Measurements from ENCODE around the gene GALNT14.

Gene GALNT14

DNA sequence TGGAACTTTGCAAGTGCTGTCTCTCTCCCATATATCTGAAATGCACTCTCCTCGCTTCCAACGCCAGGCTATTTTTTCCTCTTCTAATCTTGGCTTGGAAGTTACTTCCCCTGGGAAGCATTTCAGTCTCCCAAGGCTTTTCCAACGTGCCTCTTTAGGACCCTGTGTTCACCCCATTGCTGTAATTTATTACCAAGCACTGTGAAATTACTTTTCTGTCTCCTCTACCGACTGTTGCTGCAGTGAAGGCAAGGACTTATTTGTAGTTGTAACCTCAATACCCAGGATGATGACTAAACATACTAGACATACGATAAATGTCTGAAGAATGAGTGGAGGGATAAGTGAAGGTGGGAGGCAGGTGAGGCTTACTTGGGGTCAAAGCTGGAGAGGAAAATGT, 163.7 kb downstream of the GALNT14 start:
- TF ChIP-seq, protein P1, sequence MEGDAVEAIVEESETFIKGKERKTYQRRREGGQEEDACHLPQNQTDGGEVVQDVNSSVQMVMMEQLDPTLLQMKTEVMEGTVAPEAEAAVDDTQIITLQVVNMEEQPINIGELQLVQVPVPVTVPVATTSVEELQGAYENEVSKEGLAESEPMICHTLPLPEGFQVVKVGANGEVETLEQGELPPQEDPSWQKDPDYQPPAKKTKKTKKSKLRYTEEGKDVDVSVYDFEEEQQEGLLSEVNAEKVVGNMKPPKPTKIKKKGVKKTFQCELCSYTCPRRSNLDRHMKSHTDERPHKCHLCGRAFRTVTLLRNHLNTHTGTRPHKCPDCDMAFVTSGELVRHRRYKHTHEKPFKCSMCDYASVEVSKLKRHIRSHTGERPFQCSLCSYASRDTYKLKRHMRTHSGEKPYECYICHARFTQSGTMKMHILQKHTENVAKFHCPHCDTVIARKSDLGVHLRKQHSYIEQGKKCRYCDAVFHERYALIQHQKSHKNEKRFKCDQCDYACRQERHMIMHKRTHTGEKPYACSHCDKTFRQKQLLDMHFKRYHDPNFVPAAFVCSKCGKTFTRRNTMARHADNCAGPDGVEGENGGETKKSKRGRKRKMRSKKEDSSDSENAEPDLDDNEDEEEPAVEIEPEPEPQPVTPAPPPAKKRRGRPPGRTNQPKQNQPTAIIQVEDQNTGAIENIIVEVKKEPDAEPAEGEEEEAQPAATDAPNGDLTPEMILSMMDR (IDR thresholded peaks at IDR 0.05; ENCODE audit: borderline replicate concordance, insufficient read depth, low read depth, low read length) = no peak
- H3K4me3 ChIP-seq (ENCODE audit: low read depth, low read length) = no peak overlapping the region

DNA sequence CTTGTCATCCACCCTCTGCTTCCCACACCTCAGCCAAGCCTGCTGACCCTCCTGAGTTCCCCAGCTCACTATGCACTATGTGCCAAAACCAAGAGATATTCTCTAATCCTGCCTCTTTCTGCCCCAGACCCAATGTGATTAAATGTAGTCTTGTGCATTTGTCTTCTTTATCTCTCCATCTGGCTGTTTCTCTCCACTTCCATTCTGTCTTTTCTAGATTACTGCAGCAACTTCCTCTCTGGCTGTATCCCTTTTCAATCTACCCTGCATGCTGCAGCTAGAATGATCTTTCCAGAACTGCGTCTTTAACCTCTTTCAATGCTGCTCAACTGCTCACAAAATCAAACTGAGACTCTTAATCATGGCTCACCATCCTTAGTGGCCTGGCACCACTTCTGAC, 164.1 kb downstream of the GALNT14 start:
- no peak overlapping the region for H3K4me3 ChIP-seq (ENCODE audit: low read depth, low read length)
- TF ChIP-seq, protein P1 (IDR thresholded peaks at IDR 0.05; ENCODE audit: borderline replicate concordance, insufficient read depth, low read depth, low read length) = no peak

DNA sequence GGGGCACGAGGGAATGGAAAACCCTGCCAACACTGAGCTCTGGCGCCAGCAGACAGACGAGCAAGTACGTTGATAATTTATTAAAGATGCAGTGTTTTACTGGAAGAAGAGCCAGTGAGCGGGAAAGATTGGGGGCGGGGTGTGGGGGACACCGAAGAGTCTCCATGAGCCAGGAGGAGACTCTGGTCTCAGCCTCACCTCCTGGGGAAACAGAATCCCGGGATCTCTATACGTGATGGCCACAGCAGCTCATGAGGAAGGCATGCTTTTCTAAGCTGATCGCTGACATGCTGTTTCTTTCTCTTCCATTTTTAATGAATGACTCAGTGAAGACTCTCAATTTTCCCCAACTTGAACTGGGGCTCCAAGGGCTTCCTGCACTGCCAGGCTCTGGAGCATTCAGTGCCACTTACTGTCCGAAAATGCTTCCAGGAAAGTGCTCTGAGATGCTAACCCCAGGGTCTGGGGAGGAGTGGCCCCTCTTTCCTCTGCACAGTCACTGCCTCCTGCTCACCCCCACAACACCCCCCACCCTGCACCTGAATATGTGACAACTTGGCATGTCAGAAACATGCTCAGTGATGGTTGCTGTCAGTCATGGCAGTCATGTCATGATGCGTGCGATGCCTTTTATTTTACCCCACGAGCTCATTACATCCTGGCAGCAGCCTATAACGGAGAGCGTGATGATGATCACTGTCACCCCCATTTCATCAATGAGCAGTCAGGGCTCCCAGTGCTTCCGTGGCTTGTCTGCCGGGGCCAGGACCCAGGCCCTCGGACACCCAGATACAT, 166.8 kb downstream of the GALNT14 start:
- H3K4me3 ChIP-seq (ENCODE audit: low read depth, low read length) = no peak overlapping the region
- TF ChIP-seq, protein P1 (IDR thresholded peaks at IDR 0.05; ENCODE audit: borderline replicate concordance, insufficient read depth, low read depth, low read length) = no peak

DNA sequence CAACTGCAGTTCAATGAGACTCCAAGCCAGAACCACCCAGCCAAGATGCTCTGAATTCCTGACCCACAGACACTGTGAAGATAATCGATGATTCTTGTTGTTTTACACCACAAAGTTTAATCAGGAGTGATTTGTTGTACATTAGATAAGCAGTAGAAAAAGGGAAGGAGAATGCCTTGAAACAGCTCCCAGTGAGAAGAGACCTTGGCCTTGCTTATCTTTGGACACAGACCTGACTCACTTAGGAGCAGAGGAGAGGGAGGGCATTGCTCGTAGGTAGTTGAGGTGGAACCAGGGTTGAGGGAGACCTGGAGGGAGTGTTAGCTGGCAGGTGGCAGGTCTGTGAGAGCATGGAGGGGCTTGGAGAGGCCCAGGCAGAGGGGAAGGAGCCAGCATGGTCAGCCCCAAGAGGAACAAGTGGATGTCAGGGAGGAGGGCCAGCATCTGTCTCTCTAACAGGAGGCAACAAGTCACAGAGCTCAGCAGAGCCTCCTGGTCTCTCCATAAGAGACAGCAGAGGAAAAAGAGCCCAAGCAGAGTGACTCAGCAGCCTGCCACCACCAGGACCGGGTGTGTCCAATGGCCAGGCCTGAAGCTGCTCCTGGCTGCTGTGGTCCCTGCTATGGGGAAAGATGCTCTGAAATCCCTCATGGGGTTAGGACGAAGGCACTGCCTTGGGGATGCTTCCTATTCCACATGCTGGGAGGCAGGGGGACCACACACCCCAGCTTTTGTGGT, 169.4 kb downstream of the GALNT14 start:
- TF ChIP-seq, protein P1 (IDR thresholded peaks at IDR 0.05; ENCODE audit: borderline replicate concordance, insufficient read depth, low read depth, low read length) = no peak
- no peak overlapping the region for H3K4me3 ChIP-seq (ENCODE audit: low read depth, low read length)

DNA sequence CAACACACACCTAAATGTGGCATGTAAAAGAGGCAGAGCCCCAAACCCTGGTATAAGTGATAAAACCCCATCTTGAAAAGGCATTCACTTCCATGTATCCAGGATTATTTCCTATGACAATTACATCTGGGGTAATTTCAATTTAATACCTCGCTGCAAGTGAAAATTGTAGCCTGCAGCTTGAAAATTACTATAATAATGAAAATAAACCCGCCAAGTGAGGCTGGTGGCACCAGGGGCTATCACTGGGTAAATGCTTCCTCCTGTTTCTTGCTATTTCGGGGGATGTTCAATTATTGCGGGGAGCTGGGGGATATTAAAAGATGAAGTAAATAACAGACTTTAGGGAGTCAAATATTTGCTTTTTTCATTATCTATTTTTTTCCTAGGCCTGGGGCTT, 171.5 kb downstream of the GALNT14 start:
- TF ChIP-seq, protein P1 (IDR thresholded peaks at IDR 0.05; ENCODE audit: borderline replicate concordance, insufficient read depth, low read depth, low read length) = no peak
- no peak overlapping the region for H3K4me3 ChIP-seq (ENCODE audit: low read depth, low read length)

DNA sequence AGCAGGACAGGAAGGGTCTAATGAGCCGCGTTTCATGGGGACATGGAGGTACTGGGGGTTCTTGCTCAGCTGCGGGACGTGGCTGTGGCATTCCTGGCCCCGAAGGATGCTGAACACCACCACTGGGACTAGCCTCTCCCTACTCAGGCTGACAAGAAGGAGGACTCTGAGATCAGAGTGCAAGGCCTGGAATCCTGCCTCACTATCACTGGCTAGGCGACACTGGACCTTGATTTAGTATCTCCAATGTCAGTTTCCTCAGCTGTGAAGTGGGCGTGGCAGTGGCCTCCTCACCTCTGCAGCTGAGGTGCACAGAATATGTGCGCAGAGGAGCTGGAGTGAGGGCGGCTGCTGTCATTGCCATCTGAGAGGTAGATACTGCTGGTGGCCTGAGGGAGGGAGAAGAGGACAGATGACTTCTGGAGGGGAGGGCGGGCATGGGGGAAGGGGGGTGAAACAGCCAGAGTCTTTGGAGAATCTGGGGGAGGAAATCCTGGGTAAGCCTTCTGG, 173.2 kb downstream of the GALNT14 start:
- TF ChIP-seq, protein P1 (IDR thresholded peaks at IDR 0.05; ENCODE audit: borderline replicate concordance, insufficient read depth, low read depth, low read length) = no peak
- no peak overlapping the region for H3K4me3 ChIP-seq (ENCODE audit: low read depth, low read length)

All from GM12875 (cell line).